H1 (cell line): ENCODE results near the gene CDKN3. TPM values are rescaled to one million over a fixed set of nuclear protein-coding genes. Genes with fewer than 3 reads are reported as not detected.

Source experiments
- CTCF ChIA-PET: fragments of 300-600 bp; sonication (Branson Sonifier 250); formaldehyde crosslinking; loops from one replicate; lab custom pipeline; 2021; ENCODE audit not compliant: partially characterized antibody; lab: Charles Lee
- POLR2A ChIA-PET: fragments of 300-600 bp; sonication (Branson Sonifier 250); formaldehyde crosslinking; loops from one replicate; lab custom pipeline; 2021; ENCODE audit warnings: inconsistent platforms; ENCODE audit not compliant: partially characterized antibody; lab: Charles Lee
- DNase-seq, 2 experiments: peaks; one replicate each; pipeline versions ENCODE4 v3.0.0 to v3.0.0-alpha.2; 2010 to 2022; ENCODE audit warnings: low spot score in 2 of 2, low read depth in 1 of 2, mixed read lengths in 1 of 2
- FAIRE-seq: peaks from 2 replicates; lab custom pipeline; 2011; peaks lifted over from hg19 to GRCh38; lab: Jason Lieb, UNC
- H2AFZ ChIP-seq: 2 replicates; pipeline ENCODE4 v1.8.1; 2012; ENCODE audit warnings: low read length, inconsistent platforms
- H2AK5ac ChIP-seq: 2 replicates; pipeline ENCODE4 v1.6.1; 2013; ENCODE audit warnings: low read depth, low read length
- H2BK120ac ChIP-seq: replicated peaks from 2 replicates; pipeline ENCODE3; 2013; ENCODE audit warnings: low read depth, low read length, inconsistent platforms
- H2BK12ac ChIP-seq: 2 replicates; pipeline ENCODE4 v1.6.1; 2013; ENCODE audit warnings: low read depth, low read length
- H2BK15ac ChIP-seq: 2 replicates; pipeline ENCODE4 v1.6.1; 2013; ENCODE audit warnings: low read length
- H2BK20ac ChIP-seq: 2 replicates; pipeline ENCODE4 v1.6.1; 2013; ENCODE audit warnings: low read length
- H2BK5ac ChIP-seq: 2 replicates; pipeline ENCODE4 v1.6.1; 2013; ENCODE audit warnings: low read depth, low read length
- H3K14ac ChIP-seq: 2 replicates; pipeline ENCODE4 v1.6.1; 2013; ENCODE audit warnings: inconsistent platforms; ENCODE audit not compliant: insufficient read length
- H3K18ac ChIP-seq: 2 replicates; pipeline ENCODE4 v1.6.1; 2013; ENCODE audit warnings: low read length; ENCODE audit errors: extremely low read depth
- H3K23ac ChIP-seq: 2 replicates; pipeline ENCODE4 v1.6.1; 2013; ENCODE audit warnings: inconsistent platforms; ENCODE audit not compliant: insufficient read length
- H3K23me2 ChIP-seq: 2 replicates; pipeline ENCODE4 v1.6.1; 2013; ENCODE audit warnings: low read depth, low read length
- H3K27ac ChIP-seq: 2 replicates; pipeline ENCODE4 v1.6.1; 2011; ENCODE audit warnings: low read depth, low read length, inconsistent platforms
- H3K27me3 ChIP-seq, 4 experiments: replicated peaks in 1 of 4; 1 replicate in 1 of 4; 2 replicates in 3 of 4; pipeline versions ENCODE4 v1.6.1 to v1.8.1; 2011 to 2013; ENCODE audit warnings: low read length in 3 of 4, mild to moderate bottlenecking in 3 of 4, inconsistent platforms in 2 of 4, mixed read lengths in 2 of 4, moderate library complexity in 1 of 4; ENCODE audit not compliant: control insufficient read depth in 3 of 4, insufficient read depth in 3 of 4; ENCODE audit errors: extremely low read depth in 1 of 4
- H3K36me3 ChIP-seq, 4 experiments: 2 replicates each; pipeline versions ENCODE4 v1.6.1 to v1.8.1; 2011 to 2013; ENCODE audit warnings: mild to moderate bottlenecking in 4 of 4, low read length in 3 of 4, moderate library complexity in 2 of 4, control low read depth in 1 of 4, inconsistent platforms in 1 of 4; ENCODE audit not compliant: insufficient read depth in 4 of 4, control insufficient read depth in 2 of 4
- H3K4ac ChIP-seq: replicated peaks from 2 replicates; pipeline ENCODE3; 2013; ENCODE audit warnings: low read length, low read depth, mixed read lengths, inconsistent platforms; ENCODE audit not compliant: insufficient read length
- H3K4me1 ChIP-seq, 4 experiments: replicated peaks in 1 of 4; 1 replicate in 1 of 4; 2 replicates in 3 of 4; pipeline versions ENCODE4 v1.6.1 to v1.8.1; 2011 to 2013; ENCODE audit warnings: low read length in 3 of 4, inconsistent platforms in 2 of 4, mixed read lengths in 1 of 4; ENCODE audit not compliant: insufficient read depth in 4 of 4, control insufficient read depth in 3 of 4
- H3K4me2 ChIP-seq, 2 experiments: 2 replicates each; pipeline versions ENCODE4 v1.6.1 to v1.8.1; 2011 to 2013; ENCODE audit warnings: low read depth in 2 of 2, low read length in 2 of 2, control low read depth in 1 of 2, inconsistent platforms in 1 of 2, mild to moderate bottlenecking in 1 of 2; ENCODE audit not compliant: insufficient read depth in 1 of 2
- H3K4me3 ChIP-seq, 4 experiments: fragments of 200-600, 300-600 bp in 1 of 4; sonication (generic), shearing (Covaris generic), sonication (Bioruptor Twin) in 1 of 4; 2 replicates each; pipeline versions ENCODE4 v1.5.1 to v1.8.1; 2011 to 2016; ENCODE audit warnings: low read length in 4 of 4, low read depth in 3 of 4, control low read depth in 2 of 4, inconsistent platforms in 2 of 4, mild to moderate bottlenecking in 2 of 4, mixed read lengths in 1 of 4, moderate library complexity in 1 of 4; ENCODE audit not compliant: insufficient read depth in 2 of 4; ENCODE audit errors: extremely low read depth in 1 of 4
- H3K56ac ChIP-seq: replicated peaks from 2 replicates; pipeline ENCODE3; 2013; ENCODE audit warnings: low read depth, mild to moderate bottlenecking, mixed read lengths, low read length, inconsistent platforms; ENCODE audit not compliant: insufficient read length
- H3K79me1 ChIP-seq: 2 replicates; pipeline ENCODE4 v1.6.1; 2013; ENCODE audit warnings: low read depth, low read length, control low read depth
- H3K79me2 ChIP-seq, 2 experiments: 2 replicates each; pipeline versions ENCODE4 v1.6.1 to v1.8.1; 2012 to 2013; ENCODE audit warnings: low read length in 2 of 2, mild to moderate bottlenecking in 2 of 2, inconsistent platforms in 1 of 2; ENCODE audit not compliant: insufficient read depth in 2 of 2, control insufficient read depth in 1 of 2
- H3K9ac ChIP-seq, 4 experiments: replicated peaks in 1 of 4; 1 replicate in 1 of 4; 2 replicates in 3 of 4; pipeline versions ENCODE4 v1.6.1 to v1.8.1; 2011 to 2013; ENCODE audit warnings: low read depth in 3 of 4, low read length in 3 of 4, control low read depth in 2 of 4, mild to moderate bottlenecking in 2 of 4, moderate library complexity in 2 of 4, inconsistent platforms in 1 of 4; ENCODE audit errors: extremely low read depth in 1 of 4
- H3K9me3 ChIP-seq, 2 experiments: 2 replicates each; pipeline versions ENCODE4 v1.6.1 to v1.8.1; 2012 to 2013; ENCODE audit warnings: mild to moderate bottlenecking in 2 of 2, moderate library complexity in 2 of 2, control low read depth in 1 of 2, inconsistent platforms in 1 of 2, low read depth in 1 of 2, low read length in 1 of 2, mixed read lengths in 1 of 2; ENCODE audit not compliant: insufficient read depth in 2 of 2
- H4K20me1 ChIP-seq, 2 experiments: replicated peaks in 1 of 2; 2 replicates each; pipeline versions ENCODE3 to v1.8.1; 2011 to 2013; ENCODE audit warnings: inconsistent platforms in 2 of 2, low read length in 2 of 2, mild to moderate bottlenecking in 1 of 2; ENCODE audit not compliant: insufficient read depth in 2 of 2, control insufficient read depth in 1 of 2
- H4K5ac ChIP-seq: 2 replicates; pipeline ENCODE4 v1.6.1; 2013; ENCODE audit warnings: low read length, low read depth, mixed read lengths, inconsistent platforms; ENCODE audit not compliant: insufficient read length
- H4K8ac ChIP-seq: 2 replicates; pipeline ENCODE4 v1.8.0; 2013; ENCODE audit warnings: mild to moderate bottlenecking, moderate library complexity, low read length, inconsistent platforms; ENCODE audit not compliant: insufficient read depth; ENCODE audit errors: extremely low read depth
- H4K91ac ChIP-seq: replicated peaks from 2 replicates; pipeline ENCODE3; 2013; ENCODE audit warnings: low read length, mixed read lengths, inconsistent platforms; ENCODE audit not compliant: insufficient read length
- BCL11A ChIP-seq, 2 experiments: IDR thresholded peaks; one replicate each; pipeline ENCODE4 v1.6.1; 2011; ENCODE audit warnings: low read depth in 2 of 2, low read length in 2 of 2, mild to moderate bottlenecking in 2 of 2
- BRCA1 ChIP-seq: IDR thresholded peaks from 2 replicates; pipeline ENCODE4 v1.6.1; 2012; ENCODE audit warnings: low read depth, low read length, improper control_type of control experiment
- E2F6 ChIP-seq: IDR thresholded peaks from 2 replicates; pipeline ENCODE4 v1.6.1; 2012; ENCODE audit warnings: inconsistent platforms
- EGR1 ChIP-seq: IDR thresholded peaks from 2 replicates; pipeline ENCODE4 v1.6.1; 2011; ENCODE audit warnings: low read depth, low read length, borderline replicate concordance
- MAX ChIP-seq: IDR thresholded peaks from 2 replicates; pipeline ENCODE4 v1.6.1; 2012; ENCODE audit warnings: inconsistent platforms
- RAD21 ChIP-seq, 2 experiments: IDR thresholded peaks in 1 of 2; conservative IDR thresholded peaks in 1 of 2; 2 replicates each; pipeline ENCODE4 v1.6.1; 2011; ENCODE audit warnings: low read depth in 2 of 2, low read length in 2 of 2, improper control_type of control experiment in 1 of 2, inconsistent platforms in 1 of 2, mild to moderate bottlenecking in 1 of 2, moderate library complexity in 1 of 2
- USF2 ChIP-seq: IDR thresholded peaks from 2 replicates; pipeline ENCODE4 v1.6.1; 2011; ENCODE audit warnings: low read length, improper control_type of control experiment
- WGBS, 2 experiments: shearing (Covaris generic) in 1 of 2; methylation state at CpG; one replicate each; pipeline versions ENCODE4 v1.1.6 to v1.1.7; 2013 to 2015; ENCODE audit warnings: low lambda C conversion rate in 2 of 2, mixed read lengths in 2 of 2, inconsistent platforms in 1 of 2, low coverage in 1 of 2, missing lambda C conversion rate in 1 of 2; ENCODE audit not compliant: insufficient replicate concordance in 2 of 2, insufficient coverage in 1 of 2, insufficient read length in 1 of 2; ENCODE audit errors: extremely low coverage in 1 of 2, missing lambda C conversion rate in 1 of 2; 5-methylcytosine and 5-hydroxymethylcytosine counted together
- polyA plus RNA-seq, 7 experiments: library from polyadenylated mRNA; depleted of rRNA in 3 of 7; stranded (reverse) in 5 of 7; unstranded in 2 of 7; fragments of >200 nt in 5 of 7; fragments of 200-250 nt in 2 of 7; gene quantifications; 1 replicate in 5 of 7; 2 replicates in 1 of 7; 4 replicates in 1 of 7; pipeline versions ENCODE4 v1.2.1 to v1.2.3, GENCODE V29; 2011 to 2013; ENCODE audit warnings: missing spikeins in 2 of 7, mixed read lengths in 2 of 7
- total RNA-seq: library from RNA; stranded (reverse); fragmentation: NEBNext Ultra II Directional; extraction: Animal tissue kit (Norgen Biotek cat#: 25700); gene quantifications from 2 replicates; pipeline ENCODE4 v1.2.1, GENCODE V29; 2021

CDKN3 gene
- total and polyA plus RNA-seq, 2 of the 8 experiments (the other 6 are each of a cell fraction or from before 2014, with no cell fraction given) = 43.5 to 48.3 TPM

- H2AFZ ChIP-seq = peak within 1 kb of the TSS; percentile 93
- peaks cover 2% of the 10 kb centered on the region in 2 experiments for H4K20me1 ChIP-seq
- H3K23me2 ChIP-seq = no peaks in the 10 kb centered on the region; the same call in 1 of the 2 replicates
- no peak for FAIRE-seq
- DNase-seq = peak; percentile 70 to 100
- H3K23ac ChIP-seq = no peak within 1 kb of the TSS
- peak within 1 kb of the TSS; percentile 79 to 92 (median 85) for H3K4me3 ChIP-seq
- peak within 1 kb of the TSS; percentile 98 for H4K5ac ChIP-seq
- CTCF ChIA-PET = interaction anchor here (0.6 to 3.2 kb wide), 15 partner anchors 9 to 1650 kb away, joined by 3 to 9 read pairs (median 3); partner anchors contain the start of genes CGRRF1, GMFB and GNPNAT1
- H2BK12ac ChIP-seq = no peak within 1 kb of the TSS
- peak within 1 kb of the TSS; percentile 98 for H4K8ac ChIP-seq
- POLR2A ChIA-PET = interaction anchor here (1.0 to 1.7 kb wide), 8 partner anchors 9 to 74 kb away, joined by 3 to 5 read pairs (median 4); no protein-coding TSS in a partner anchor
- H3K27ac ChIP-seq = peak within 1 kb of the TSS; percentile 97
- H3K56ac ChIP-seq = peak within 1 kb of the TSS; percentile 92
- peaks cover 0 to 9% (median 6%) of the 10 kb centered on the region in 4 experiments; a peak in 5 of 7 replicates for H3K4me1 ChIP-seq
- H3K36me3 ChIP-seq = no peaks in the 10 kb centered on the region
- no peaks in the 10 kb centered on the region for H3K27me3 ChIP-seq
- peak within 1 kb of the TSS; percentile 68 to 72 for H3K4me2 ChIP-seq
- H3K9ac ChIP-seq = peak within 1 kb of the TSS; percentile 88 to 95 (median 94)
- H3K4ac ChIP-seq = no peak within 1 kb of the TSS
- H3K14ac ChIP-seq = no peak within 1 kb of the TSS
- no peak within 1 kb of the TSS for H2AK5ac ChIP-seq
- H3K79me2 ChIP-seq = peaks cover 20 to 45% of the 10 kb centered on the region in 2 experiments
- H2BK5ac ChIP-seq = peak within 1 kb of the TSS; percentile 97
- H2BK120ac ChIP-seq = no peak within 1 kb of the TSS
- H3K9me3 ChIP-seq = no peaks in the 10 kb centered on the region
- H4K91ac ChIP-seq = peak within 1 kb of the TSS; percentile 98
- WGBS, 2 experiments = 5% methylated on average over 78 of the region's 100 CpGs; no CpG with 5 or more reads in 1 of the 2 experiments
- peak within 1 kb of the TSS; percentile 88 for H3K18ac ChIP-seq
- no peak within 1 kb of the TSS for H2BK20ac ChIP-seq
- H3K79me1 ChIP-seq = peaks cover 5% of the 10 kb centered on the region
- no peak within 1 kb of the TSS for H2BK15ac ChIP-seq
- no peak for TF ChIP-seq EGR1
- TF ChIP-seq RAD21 (IDR thresholded peaks at IDR 0.05 in 1 of 2, conservative IDR thresholded peaks at IDR 0.05 in 1 of 2; ENCODE audit: low read depth in 2 of 2, low read length in 2 of 2) = peak in 1 of 2 experiments; percentile 46; a peak in 2 of 4 replicates
- no peak for TF ChIP-seq BRCA1
- no peak for TF ChIP-seq USF2
- peak; percentile 65; the same call in 1 of the 2 replicates for TF ChIP-seq MAX
- peak; percentile 60 for TF ChIP-seq E2F6
- no peak for TF ChIP-seq BCL11A (IDR thresholded peaks at IDR 0.05; ENCODE audit: low read depth in 2 of 2, low read length in 2 of 2)
Observed at GRCh38 chr14:54440873-54441868, 44.4 kb downstream of the CDKN3 start, which contains the start of gene CNIH1. Gene CNIH1 (minus strand): TSS chr14:54441374. CDS start chr14:54441327, 47 bp downstream.
